Activated CD4-positive, alpha-beta T cell treated with anti-CD3 and anti-CD28 coated beads, Interleukin-2, Interleukin-4, amounts not matched to agents 100 ng/mL and 50 ng/mL, durations not matched to agents 16 hours and 8 hours (primary cell): ENCODE results near the gene FADS2.

Experiments used
- DNase-seq: peaks from one replicate; pipeline ENCODE4 v3.0.0-alpha.2; 2020; ENCODE audit warnings: low spot score

FADS2 gene

DNA sequence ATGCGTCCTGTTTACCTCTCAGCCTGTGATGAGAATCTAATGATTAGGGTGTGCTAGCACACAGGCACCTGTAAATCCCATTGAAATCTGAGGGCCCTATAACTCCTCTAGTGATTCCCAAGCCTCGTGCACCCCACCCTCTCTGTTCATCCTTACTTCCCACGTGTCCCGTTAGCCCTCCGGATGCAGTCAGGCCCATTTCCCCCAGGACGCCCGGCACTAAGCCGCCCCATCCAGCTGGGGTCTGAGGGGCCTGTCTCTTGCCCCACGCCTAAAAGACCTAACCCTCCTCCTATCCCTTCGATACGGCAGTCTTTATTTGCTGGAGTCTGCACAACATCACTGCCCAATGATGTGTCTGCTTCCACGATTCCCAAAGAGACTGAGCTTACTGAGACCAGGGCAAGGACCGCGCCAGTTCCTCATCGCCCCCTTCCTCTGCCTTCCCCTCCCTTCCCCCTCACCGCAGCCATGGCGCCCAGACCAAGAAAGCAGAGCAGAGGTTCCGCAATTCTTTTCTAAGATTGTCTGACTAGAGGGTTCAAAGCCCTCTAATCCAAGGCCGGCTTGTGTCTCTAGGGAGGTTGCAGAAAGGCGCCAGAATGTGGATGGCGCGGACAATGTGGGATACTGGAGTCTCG lies 1.1 kb upstream of the FADS2 start:
- DNase-seq = peak; percentile 28

DNA sequence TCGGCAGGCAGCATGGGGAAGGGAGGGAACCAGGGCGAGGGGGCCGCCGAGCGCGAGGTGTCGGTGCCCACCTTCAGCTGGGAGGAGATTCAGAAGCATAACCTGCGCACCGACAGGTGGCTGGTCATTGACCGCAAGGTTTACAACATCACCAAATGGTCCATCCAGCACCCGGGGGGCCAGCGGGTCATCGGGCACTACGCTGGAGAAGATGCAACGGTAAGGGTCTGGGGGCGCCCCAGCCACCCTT lies 204 bp downstream of the FADS2 start:
- DNase-seq = no peak

DNA sequence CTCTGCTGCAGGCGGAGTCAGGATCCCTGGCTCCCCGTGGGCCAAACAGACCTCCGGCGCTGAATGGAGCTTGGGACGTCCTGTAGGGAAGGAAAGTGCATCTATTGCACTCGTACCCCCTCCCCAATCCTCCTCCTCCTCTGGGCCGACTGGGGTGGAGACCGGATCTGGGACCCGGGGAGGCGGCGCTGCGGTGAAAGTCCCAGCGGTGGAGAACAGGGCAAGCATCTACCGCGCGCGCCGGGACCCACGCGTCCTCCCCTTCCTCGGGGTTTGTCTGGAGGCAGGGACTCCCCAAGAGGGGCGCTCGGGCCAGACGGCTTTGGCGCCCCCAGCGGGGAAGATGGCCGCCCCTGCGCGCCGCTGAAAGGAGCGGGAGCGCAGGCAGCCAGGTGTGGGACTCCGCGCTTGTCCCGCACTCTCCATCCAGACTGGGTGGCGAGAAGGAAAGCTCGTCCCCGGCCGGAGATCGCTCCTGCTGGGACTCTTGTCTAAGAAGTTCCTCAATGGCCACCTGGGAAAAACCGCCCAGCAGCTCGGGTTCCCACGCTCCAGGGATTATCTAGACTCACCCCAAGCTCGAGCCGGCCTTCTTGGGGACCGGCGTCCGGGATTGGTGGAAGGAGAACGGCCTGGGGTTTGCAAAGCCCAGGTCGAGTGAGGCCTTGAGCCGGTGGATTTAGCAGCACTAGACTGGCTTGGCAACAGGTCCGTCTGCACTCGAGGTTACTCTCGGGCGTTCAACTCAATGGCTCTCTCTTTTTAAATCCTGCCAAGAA lies 718 bp downstream of the FADS2 start:
- peak; percentile 57 for DNase-seq

DNA sequence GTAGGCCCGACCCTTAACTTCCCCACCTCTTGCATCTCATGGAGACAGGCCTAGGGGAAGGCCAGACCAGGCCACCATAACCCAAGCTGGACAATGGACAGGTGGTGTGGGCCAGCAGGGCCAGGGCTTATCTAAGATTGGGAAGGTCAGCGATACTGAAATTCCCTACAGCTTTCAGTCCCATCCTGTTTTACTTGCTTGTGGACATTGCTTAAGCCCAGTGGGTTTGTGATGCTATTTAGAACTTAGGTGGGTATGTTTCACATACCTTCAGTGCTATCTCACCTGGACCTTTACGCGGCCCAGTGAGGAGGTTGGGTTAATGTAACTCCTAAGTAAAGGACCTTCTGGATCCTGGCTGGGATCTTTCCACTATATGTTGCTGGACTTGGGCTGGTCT lies 1.7 kb downstream of the FADS2 start:
- DNase-seq = no peak

DNA sequence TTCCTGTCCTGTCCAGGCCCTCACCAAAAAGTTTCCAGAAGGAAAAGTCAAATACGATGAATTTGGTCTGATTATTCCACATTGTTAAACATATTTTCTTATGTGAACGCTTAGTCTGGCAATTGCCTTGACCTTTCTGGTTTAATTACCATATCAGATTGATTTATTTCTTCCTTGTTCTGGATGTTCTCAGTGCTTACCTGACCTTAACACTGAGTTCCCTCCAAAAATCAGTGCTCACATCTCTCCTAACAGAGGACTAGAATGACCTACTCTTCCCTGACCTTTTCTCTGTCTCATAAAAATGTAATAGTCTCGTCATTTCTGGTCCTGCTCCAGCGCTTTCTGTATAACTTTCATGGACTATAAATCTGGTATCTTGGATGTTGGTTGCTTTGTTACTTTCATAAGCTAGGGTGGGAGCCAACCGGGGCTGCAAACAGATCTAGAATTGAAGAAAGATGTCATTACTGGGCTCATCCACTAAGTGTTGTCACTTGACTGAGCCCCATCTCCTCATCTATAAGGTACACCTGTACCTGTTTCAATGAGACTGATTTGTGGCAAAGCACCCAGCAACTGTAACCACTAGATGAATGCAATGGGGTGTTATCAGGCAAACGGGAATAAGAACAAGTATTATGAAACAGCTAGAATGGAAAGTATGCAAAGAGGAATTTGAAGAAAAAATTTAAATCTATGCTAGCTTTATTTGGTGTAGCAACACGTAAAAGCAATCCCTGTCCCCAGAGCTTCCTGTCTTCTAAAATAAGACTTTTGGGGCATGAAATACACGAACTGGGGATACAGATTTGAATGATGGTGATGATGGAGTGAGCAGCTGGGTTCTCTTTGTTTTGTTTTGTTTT lies 2.4 kb downstream of the FADS2 start:
- DNase-seq = no peak

DNA sequence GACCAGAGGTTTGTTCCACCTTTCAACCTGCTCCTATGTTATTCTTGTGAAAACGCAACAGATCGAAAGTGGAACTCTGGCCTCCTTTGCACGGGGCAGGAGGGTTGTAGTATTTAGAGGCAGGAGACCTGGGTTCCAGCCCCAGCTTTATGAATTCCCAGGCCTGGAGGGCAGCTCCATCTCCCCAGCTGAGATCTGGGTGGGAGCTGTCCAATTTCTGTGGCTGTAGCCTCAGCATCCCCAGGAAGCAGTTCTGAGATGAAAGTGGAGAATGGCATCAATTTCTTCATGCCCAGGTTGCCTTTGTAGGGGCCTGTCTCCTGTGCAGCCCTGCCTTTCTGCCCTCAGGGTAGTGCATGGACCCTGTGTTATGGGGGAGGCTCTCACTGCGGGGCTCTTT lies 4.1 kb downstream of the FADS2 start:
- no peak for DNase-seq

DNA sequence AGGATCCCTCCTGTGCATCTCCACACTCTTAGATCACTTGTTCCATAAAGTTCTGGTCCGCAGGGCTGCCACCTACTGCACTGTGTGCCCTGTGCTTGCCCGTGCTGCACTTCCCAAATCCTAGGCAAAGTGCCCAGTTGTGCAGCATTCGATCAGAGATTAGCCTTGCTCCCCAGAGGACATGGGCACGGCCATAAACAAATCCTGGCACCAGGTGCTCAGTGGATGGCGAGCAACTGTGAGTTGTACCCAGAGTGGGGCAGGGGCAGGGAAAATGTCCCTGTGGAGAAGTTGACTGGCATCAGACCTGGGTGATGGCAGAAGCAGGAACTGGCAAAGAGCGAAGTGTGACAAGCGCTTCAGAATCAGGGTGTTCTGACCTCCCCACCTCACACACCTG lies 4.7 kb downstream of the FADS2 start:
- DNase-seq = no peak

DNA sequence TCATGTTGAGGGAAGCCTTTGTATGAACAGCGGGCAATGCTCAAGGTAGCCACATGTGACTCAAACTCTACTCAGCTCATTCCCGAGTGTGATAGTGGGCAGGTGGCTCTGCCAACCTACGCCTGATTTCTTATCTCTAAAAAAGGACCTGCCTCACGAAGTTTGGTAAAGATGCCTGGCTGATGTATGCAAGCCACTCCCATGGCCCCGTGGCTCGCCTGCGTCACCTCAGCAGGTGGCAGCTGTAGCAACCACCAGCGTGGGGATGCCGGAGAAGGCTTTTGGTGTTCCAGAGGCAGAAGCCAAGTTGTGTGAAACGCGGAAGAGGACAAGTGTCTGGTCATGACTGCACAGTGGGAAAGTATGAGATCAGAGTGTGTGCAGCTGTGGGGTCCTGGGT lies 5.4 kb downstream of the FADS2 start:
- DNase-seq = peak; percentile 35

DNA sequence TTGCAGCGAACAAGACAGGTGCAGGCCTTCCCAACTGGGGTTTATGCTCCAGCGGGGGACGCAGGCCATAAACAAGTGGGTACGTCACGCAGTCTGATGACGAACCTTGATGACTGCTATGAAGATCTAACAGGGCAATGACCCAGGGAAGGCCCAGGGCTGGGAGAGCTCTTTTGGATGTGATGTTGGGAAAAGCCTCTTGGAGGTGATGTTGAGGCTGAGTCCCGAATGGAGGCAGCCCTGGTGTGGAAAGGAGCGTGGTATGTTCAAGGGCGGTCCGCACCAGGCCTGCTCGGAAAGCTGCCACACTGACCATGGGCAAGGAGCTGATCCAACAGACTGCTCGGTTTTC lies 5.8 kb downstream of the FADS2 start:
- no peak for DNase-seq

DNA sequence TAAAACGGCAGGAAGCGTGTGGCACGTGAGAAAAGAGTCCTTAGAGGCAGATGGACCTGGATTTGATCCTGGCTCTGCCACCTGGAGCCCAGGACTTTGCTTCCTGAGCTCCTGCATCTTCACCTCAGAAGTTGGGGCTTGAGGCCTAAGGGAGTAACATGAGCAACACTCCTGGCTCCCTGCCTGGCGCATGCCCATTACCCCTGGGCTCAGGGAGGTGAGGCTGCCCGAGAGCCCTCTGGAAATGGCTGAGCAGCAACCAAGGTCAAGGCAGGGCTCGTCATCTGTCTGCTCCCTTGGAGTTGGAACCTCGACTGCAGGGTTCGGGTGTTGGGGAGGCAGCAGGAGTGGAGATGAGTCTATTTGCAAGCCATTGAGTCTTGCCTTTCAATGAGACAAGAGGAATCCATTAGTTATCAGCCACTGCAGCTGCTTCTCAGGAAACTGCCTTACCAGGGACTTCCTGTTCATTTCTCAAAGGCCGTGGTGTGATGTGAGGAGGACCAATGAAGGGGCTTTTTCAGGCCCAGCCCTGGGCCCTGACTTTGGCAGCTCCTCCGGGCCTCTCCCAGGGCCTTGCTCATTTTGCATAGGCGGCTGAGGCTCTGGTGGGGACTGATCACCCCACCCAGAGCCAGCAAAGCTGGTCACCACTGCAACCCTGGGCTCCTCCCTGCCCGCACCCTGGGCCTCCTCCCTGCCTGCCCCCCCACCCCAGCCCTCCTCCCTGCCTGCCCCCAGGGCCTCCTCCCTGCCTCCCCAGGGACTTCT lies 6.4 kb downstream of the FADS2 start:
- peak; percentile 90 for DNase-seq

DNA sequence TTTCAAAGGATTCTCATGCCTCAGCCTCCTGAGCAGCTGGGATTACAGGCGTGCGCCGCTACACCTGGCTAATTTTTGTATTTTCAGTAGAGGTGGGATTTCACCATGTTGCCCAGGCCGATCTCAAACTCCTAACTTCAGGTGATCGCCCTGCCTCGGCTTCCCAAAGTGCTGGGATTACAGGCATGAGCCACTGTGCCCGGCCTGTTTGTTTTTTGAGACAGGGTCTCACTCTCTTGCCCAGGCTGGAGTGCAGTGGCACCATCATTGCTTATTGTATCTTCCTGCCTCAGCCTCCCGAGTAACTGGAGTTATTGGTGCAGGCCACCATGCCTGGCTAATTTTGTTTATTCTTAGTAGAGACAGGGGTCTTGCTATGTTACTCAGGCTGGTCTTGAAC lies 8.1 kb downstream of the FADS2 start:
- no peak for DNase-seq

DNA sequence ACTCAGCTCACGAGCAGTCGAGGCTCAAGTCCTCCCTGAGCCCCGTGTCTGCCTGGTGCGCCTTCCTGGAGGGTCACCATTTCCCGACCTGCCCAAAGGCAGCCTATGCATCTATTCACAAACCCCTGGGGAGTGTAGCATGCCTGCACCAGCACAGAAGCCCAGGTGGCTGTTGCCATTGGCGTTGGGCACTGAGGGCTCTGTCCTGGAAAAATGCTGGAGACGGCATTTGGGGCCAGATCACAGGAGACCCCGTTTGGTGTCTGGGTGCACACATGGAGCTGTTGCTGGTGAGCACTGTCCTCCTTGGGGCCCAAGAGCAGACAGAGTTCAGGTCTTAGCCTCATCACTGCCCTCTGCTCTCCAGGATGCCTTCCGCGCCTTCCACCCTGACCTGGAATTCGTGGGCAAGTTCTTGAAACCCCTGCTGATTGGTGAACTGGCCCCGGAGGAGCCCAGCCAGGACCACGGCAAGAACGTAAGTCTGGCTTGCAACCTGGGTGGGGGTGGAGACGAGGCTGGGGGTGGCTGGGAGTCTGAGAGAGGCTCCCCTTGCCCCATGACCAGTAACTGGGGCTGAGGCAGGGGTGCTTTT lies 9.4 kb downstream of the FADS2 start:
- no peak for DNase-seq

DNA sequence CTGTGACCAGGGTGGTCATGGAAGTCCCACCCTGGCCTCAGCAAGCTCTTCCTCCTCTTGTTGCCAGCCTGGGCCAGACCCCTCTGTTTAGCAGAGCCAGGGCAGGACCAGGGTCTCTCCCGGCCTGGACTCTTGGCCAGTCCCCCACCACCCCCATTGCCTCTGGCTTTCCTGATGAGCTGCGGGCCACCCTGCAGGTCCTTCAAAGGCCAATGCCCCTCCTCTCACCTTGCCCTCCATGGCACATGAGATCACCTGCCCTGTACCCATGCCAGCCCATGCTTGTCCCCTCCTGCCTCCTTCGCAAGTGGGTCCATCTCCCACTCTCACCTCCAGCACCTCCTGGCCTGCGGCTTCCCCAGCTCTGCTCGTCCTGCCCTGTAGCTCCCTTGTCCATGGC lies 10.4 kb downstream of the FADS2 start:
- no peak for DNase-seq

DNA sequence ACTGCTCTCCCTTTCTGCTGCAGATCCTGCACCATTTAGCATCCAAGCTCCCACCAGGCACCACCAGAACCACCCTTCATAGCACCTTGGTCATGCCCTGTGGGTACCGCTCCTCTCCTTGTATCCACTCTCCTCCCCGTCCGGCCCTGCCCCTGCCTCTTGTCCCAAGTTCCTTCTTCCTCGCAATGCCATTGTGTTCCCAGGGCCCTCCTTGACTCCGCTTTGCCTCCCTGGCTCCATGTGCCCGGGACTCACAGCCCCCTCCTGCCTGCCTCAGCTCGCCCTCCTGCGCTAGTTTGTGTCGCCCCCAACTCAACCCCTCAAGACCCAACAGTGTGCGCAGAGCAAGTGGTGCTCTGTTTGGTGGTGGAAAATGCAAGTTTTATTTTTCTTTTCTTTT lies 10.8 kb downstream of the FADS2 start:
- DNase-seq = no peak

DNA sequence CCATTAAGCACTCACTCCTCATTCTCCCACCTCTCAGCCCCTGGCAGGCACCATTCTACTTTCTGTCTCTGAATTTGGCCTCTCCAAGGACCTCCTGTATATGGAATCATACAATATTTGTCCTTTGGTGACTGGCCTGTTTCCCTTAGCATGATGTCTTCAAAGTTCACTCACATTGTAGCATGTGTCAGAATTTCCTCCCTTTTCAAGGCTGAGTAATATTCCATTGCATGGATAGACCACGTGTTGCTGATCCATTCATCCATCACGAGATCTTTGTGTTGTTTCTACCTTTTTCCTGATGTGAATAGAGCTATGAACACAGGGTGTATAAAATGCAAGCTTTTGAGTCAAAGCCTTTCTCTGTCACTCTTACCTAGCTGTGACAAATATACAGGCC lies 11.6 kb downstream of the FADS2 start:
- DNase-seq = no peak

DNA sequence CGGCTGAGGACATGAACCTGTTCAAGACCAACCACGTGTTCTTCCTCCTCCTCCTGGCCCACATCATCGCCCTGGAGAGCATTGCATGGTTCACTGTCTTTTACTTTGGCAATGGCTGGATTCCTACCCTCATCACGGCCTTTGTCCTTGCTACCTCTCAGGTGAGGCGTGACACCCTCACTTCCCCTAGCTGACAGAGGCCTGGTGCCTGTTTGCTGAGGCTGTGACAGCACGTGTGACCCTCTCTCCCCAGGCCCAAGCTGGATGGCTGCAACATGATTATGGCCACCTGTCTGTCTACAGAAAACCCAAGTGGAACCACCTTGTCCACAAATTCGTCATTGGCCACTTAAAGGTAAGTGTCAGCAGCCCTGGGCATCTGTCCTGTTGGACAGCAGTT lies 12.3 kb downstream of the FADS2 start:
- no peak for DNase-seq

DNA sequence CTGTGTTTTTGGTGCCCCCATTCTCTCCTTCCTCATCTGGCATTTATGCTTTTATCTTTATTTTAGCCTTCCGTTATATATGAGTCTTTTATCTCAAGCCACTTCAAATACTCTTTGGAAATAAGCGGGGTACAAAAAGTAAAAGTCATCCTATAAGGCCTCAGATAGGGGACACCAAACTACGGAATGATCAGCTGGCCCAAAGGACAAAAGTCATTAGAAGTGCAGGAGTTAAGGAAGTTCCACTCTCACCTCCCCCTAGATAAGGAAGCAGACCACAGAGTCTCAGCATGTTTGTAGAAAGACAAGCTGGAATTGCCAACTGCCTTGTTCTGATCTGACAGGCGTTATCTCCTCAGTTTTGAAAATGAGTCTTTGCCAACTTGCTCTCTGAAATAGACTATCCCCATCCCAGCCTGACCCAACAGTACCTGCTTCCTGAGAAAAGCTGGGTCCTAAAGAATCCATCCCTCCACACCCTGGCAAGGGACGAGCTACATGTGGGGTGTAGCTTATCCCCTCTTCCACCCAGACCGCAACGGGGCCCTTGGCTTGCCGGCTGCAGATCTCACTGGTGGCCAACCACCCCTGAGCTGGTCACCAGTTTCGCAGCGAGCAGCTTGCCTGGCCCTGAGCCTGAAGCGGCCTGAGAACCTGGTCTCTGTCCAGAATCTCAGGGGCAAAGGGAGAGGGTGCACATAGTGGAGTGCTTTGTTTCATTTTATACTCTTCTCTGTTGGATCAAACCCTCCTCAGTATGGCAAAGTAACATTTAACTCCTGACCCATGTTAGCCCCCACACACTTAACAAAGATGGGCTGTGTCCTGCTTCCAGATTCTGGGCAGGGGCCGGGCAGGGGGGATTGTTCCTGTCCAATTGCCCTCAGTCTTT lies 13.8 kb downstream of the FADS2 start:
- DNase-seq = no peak

DNA sequence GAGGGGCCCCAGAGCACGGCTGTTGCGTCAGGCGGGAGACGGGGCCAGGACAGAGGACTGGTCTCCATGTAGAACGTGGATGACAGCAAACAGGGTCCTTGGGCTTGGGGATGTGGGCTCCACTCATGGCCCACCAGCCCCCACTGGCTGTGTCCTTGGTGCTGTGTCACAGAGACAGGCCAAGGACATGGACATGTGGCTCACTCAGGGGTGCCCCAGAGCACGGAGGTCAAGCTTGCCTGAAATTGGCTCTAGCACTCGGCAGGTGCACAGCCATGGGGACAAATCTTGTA lies 14.4 kb downstream of the FADS2 start:
- DNase-seq = no peak

DNA sequence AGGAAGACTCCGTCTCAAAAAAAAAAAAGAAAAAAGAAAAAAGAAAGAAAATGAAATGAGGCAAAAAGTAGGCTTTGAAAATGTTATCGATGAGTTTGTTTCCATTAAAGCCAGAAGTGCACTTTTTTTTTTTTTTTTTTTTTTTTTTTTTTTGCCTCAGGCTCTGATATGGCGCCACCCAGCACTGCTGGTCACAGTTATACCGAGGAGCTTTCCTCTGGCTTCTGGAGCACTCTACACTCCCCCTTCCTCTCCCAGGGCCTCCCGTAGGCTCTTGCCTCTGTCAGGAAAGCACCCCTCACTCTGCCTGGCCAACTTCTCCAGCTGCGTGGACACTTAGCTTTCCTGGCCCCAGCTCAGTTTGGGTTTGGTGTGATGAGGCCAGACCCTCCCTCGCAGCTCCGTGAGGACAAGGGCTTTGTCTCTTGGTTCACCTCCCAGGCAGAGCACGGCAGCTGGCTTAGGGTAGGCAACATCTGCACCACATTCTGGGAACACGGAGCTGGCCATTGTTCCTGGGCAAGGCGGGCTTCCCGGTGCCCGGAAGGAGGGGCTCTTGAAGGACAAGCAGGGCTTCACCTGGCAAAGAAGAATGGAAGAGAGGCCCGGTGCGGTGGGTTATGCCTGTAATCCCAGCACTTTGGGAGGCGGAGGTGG lies 16.9 kb downstream of the FADS2 start:
- no peak for DNase-seq

DNA sequence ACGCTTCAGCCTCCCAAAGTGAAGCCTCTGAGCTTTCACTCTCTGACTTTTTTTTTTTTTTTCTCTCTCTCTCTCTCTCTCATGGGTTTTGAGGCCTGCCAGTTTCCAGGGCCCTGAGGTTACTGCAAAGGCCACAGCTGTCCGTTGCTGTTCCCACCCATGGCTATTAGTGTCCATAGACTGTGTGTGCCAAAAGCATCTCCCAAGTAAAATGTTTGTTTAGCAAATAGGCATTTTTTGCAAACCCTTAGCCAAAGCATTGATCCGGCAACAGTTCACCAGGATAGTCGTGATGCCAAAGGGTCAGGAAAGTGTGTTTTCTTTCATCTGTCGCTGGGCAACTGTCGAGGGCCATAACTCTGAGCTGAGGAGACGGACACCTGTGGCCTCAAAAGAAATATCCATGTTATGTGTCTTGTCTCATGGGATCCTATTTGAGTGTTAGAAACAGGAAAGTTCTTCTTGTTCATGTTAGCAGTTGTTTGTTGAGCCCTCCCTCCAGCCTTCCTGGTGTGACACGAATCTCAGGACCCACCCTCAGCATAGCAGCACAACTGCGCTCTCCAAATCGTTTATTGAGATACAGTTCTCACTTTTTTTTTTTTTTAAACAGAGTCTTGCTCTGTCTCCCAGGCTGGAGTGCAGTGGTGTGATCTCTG lies 18.4 kb downstream of the FADS2 start:
- DNase-seq = no peak
